Breast epithelium (tissue), 3 donors: ENCODE measurements around the gene PANK2.
"Not testable (repeated sequence)": the region's sequence is repeated elsewhere in the genome, so short reads cannot be mapped to it uniquely, and the experiment has no call there.

Source experiments
- POLR2AphosphoS5 ChIP-seq, 3 donors: sonication (generic); formaldehyde crosslinking; IDR thresholded peaks; one replicate each; pipeline ENCODE4 v1.6.1; 2017; ENCODE audit warnings: antibody characterized with exemption in 3 of 3
- TF ChIP-seq, protein P1 (sequence below), 3 donors: fragments of 450-650 bp; IDR thresholded peaks; one replicate each; pipeline ENCODE4 v1.5.1; 2016 to 2017; ENCODE audit warnings: antibody characterized with exemption in 3 of 3, mild to moderate bottlenecking in 3 of 3, moderate library complexity in 3 of 3

DNA sequence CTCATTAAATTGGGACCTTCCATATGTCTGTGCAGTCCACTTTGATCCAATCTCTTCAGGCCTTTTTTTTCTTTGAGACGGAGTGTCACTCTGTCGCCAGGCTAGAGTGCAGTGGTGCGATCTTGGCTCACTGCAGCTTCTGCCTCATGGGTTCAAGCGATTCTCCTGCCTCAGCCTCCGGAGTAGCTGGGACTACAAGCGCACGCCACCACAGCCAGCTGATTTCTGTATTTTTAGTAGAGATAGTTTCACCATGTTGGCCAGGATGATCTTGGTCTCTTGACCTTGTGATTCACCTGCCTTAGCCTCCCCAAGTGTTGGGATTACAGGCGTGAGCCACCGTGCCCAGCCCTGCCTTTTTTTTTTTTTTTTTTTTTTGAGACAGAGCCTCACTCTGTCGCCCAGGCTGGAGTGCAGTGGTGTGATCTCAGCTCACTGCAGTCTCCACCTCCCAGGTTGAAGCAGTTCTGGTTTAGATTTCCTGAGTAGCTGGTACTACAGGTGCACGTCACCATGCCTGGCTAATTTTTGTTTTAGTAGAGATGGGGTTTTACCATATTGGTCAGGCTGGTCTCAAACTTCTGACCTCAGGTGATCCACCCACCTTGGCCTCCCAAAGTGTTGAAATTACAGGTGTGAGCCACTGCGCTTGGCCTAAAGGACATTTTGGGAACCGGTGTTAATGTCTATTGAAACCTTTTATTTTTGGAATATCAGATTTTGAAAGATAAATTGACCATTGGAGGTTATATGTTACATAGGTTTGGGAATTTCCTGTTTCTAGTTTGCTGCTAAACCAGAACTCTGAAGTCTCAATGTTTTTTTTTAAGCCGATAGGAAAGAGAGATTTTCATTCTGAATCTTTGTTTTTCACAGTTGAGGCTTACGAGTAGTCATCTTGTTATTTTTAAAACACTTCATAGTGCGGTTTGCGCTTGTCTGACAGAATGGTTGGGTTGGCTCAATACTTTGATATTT is 17.8 kb downstream of the PANK2 start:
- TF ChIP-seq, protein P1, sequence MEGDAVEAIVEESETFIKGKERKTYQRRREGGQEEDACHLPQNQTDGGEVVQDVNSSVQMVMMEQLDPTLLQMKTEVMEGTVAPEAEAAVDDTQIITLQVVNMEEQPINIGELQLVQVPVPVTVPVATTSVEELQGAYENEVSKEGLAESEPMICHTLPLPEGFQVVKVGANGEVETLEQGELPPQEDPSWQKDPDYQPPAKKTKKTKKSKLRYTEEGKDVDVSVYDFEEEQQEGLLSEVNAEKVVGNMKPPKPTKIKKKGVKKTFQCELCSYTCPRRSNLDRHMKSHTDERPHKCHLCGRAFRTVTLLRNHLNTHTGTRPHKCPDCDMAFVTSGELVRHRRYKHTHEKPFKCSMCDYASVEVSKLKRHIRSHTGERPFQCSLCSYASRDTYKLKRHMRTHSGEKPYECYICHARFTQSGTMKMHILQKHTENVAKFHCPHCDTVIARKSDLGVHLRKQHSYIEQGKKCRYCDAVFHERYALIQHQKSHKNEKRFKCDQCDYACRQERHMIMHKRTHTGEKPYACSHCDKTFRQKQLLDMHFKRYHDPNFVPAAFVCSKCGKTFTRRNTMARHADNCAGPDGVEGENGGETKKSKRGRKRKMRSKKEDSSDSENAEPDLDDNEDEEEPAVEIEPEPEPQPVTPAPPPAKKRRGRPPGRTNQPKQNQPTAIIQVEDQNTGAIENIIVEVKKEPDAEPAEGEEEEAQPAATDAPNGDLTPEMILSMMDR (IDR thresholded peaks at IDR 0.05) = not testable (repeated sequence)
- not testable (repeated sequence) for TF ChIP-seq POLR2AphosphoS5 (IDR thresholded peaks at IDR 0.05)
